ENCODE data around the gene EIF2S2.

GRCh38 chr20:34072076-34072475, 40.0 kb downstream of the EIF2S2 start:
- TF ChIP-seq CTCF (tag by site-specific recombination; IDR thresholded peaks at IDR 0.05): no peak
- no peak for TF ChIP-seq GLI4 (tag by site-specific recombination; IDR thresholded peaks at IDR 0.05)
- no peak for TF ChIP-seq ZNF274 (IDR thresholded peaks at IDR 0.05; ENCODE audit: low read length)
- no peak for TF ChIP-seq ZNF274 (tag by site-specific recombination; IDR thresholded peaks at IDR 0.05; ENCODE audit: borderline replicate concordance)
- no peak for TF ChIP-seq ZSCAN5A (tag by site-specific recombination; IDR thresholded peaks at IDR 0.05)
- TF ChIP-seq ZNF138 (tag by site-specific recombination; IDR thresholded peaks at IDR 0.05; ENCODE audit: borderline replicate concordance): no peak
- TF ChIP-seq ZNF521 (tag by site-specific recombination; IDR thresholded peaks at IDR 0.05): no peak
- no peak for TF ChIP-seq ZNF792 (tag by site-specific recombination; IDR thresholded peaks at IDR 0.05)
- no peak for TF ChIP-seq ZBTB21 (tag by site-specific recombination; IDR thresholded peaks at IDR 0.05)
- TF ChIP-seq ZNF26 (tag by site-specific recombination; IDR thresholded peaks at IDR 0.05): no peak
- no peak for TF ChIP-seq ZBTB8A (tag by site-specific recombination; IDR thresholded peaks at IDR 0.05)
- no peak for TF ChIP-seq ZNF777 (tag by site-specific recombination; IDR thresholded peaks at IDR 0.05; ENCODE audit: borderline replicate concordance)
- TF ChIP-seq PRDM6 (tag by site-specific recombination; IDR thresholded peaks at IDR 0.05): no peak

Measured in HEK293 (cell line).